WTC11 (cell line): ENCODE results near the gene RIF1. TPM values are rescaled to one million over a fixed set of nuclear protein-coding genes. Genes with fewer than 3 reads are reported as not detected.

Experiments used
- ATAC-seq: fragments of 200-7000 bp; cut with Tn5 transposase; 2 replicates; pipeline ENCODE4 v1.10.0; 2021; ENCODE audit warnings: mild to moderate bottlenecking, moderate library complexity
- Bru-seq: library from RNA; stranded (reverse); fragments of 400-500 nt; gene quantifications from one replicate; lab custom pipeline; 2021; lab: Mats Ljungman, UMichigan
- CTCF ChIA-PET: fragments of 300-600 bp; sonication (Branson Sonifier 250); formaldehyde crosslinking; loops from one replicate; lab custom pipeline; 2021; ENCODE audit warnings: antibody characterized with exemption; lab: Charles Lee
- POLR2A ChIA-PET: fragments of 350-600 bp; sonication (Branson Sonifier 250); formaldehyde crosslinking; loops from one replicate; lab custom pipeline; 2021; ENCODE audit warnings: antibody characterized with exemption; lab: Charles Lee
- DNase-seq: peaks from one replicate; pipeline ENCODE4 v3.0.0; 2021; ENCODE audit warnings: low spot score
- H3K27ac Mint-ChIP-seq: 2 replicates; pipeline ENCODE4 v1.8.0; 2021; ENCODE audit warnings: mixed read lengths
- H3K27me3 Mint-ChIP-seq: 2 replicates; pipeline ENCODE4 v1.8.0; 2021; ENCODE audit warnings: low read depth, mild to moderate bottlenecking, moderate library complexity, mixed read lengths
- H3K36me3 Mint-ChIP-seq: 2 replicates; pipeline ENCODE4 v1.8.0; 2021; ENCODE audit warnings: mixed read lengths
- H3K4me1 Mint-ChIP-seq: 2 replicates; pipeline ENCODE4 v1.8.0; 2022; ENCODE audit warnings: mixed read lengths
- H3K4me3 Mint-ChIP-seq: 2 replicates; pipeline ENCODE4 v1.8.0; 2021; ENCODE audit warnings: mild to moderate bottlenecking, moderate library complexity, mixed read lengths
- H3K9me3 Mint-ChIP-seq: 2 replicates; pipeline ENCODE4 v1.8.0; 2021; ENCODE audit warnings: mixed read lengths
- ATF1 ChIP-seq: sonication (generic); formaldehyde crosslinking; IDR thresholded peaks from 2 replicates; pipeline ENCODE4 v1.8.1; 2023; ENCODE audit warnings: mild to moderate bottlenecking, moderate library complexity, missing genetic modification reagents
- CBFB ChIP-seq: sonication (generic); formaldehyde crosslinking; IDR thresholded peaks from 2 replicates; pipeline ENCODE4 v1.8.1; 2022; ENCODE audit warnings: mild to moderate bottlenecking, low read depth, missing genetic modification reagents
- GTF2I ChIP-seq: fragments of 250-450 bp; sonication (Bioruptor Pico); conservative IDR thresholded peaks from 2 replicates; pipeline ENCODE4 v1.4.0; 2021; ENCODE audit warnings: mild to moderate bottlenecking
- HMGA2 ChIP-seq: fragments of 250-450 bp; sonication (Bioruptor Pico); IDR thresholded peaks from 2 replicates; pipeline ENCODE4 v1.4.0; 2021; ENCODE audit warnings: mild to moderate bottlenecking, moderate library complexity
- NR3C1 ChIP-seq: sonication (generic); formaldehyde crosslinking; conservative IDR thresholded peaks from 2 replicates; pipeline ENCODE4 v1.8.1; 2023; ENCODE audit warnings: low read depth, mild to moderate bottlenecking, missing genetic modification reagents
- RELA ChIP-seq: sonication (generic); formaldehyde crosslinking; IDR thresholded peaks from 2 replicates; pipeline ENCODE4 v1.8.1; 2022; ENCODE audit warnings: missing genetic modification reagents, mild to moderate bottlenecking, borderline replicate concordance
- SOX15 ChIP-seq: fragments of 250-450 bp; sonication (Bioruptor Pico); IDR thresholded peaks from 2 replicates; pipeline ENCODE4 v1.9.0; 2021; ENCODE audit warnings: mild to moderate bottlenecking
- ZNF121 ChIP-seq: sonication (generic); formaldehyde crosslinking; IDR thresholded peaks from 2 replicates; pipeline ENCODE4 v1.8.0; 2023; ENCODE audit warnings: missing genetic modification reagents
- ZNF138 ChIP-seq: sonication (generic); formaldehyde crosslinking; conservative IDR thresholded peaks from 2 replicates; pipeline ENCODE4 v1.8.1; 2022; ENCODE audit warnings: mild to moderate bottlenecking, moderate library complexity, missing genetic modification reagents
- ZNF396 ChIP-seq: fragments of 250-450 bp; sonication (Bioruptor Pico); IDR thresholded peaks from 2 replicates; pipeline ENCODE4 v1.8.0; 2021; ENCODE audit warnings: mild to moderate bottlenecking, moderate library complexity, borderline replicate concordance
- long read RNA-seq, 3 experiments: library from RNA in 1 of 3; library from capped mRNA in 1 of 3; library from polyadenylated mRNA in 1 of 3; unstranded in 2 of 3; stranded (forward) in 1 of 3; transcript quantifications; one replicate each; pipeline ENCODE4 v2.0.0, GENCODE V29; 2021
- total RNA-seq: library from RNA; stranded (reverse); gene quantifications from 3 replicates; pipeline ENCODE4 v1.2.3, GENCODE V29; 2021
- TF ChIP-seq, protein P1 (sequence below): fragments of 200-600 bp; IDR thresholded peaks from 2 replicates; pipeline ENCODE4 v1.8.0; 2022; ENCODE audit warnings: antibody characterized with exemption
- TF ChIP-seq, protein P2 (sequence below): sonication (generic); formaldehyde crosslinking; IDR thresholded peaks from 2 replicates; pipeline ENCODE4 v1.8.1; 2023; ENCODE audit warnings: mild to moderate bottlenecking, missing genetic modification reagents
- TF ChIP-seq, protein P3 (sequence below): fragments of 250-450 bp; sonication (Bioruptor Pico); IDR thresholded peaks from 2 replicates; pipeline ENCODE4 v1.9.0; 2021; ENCODE audit warnings: moderate library complexity, mild to moderate bottlenecking, inconsistent platforms, borderline replicate concordance
- TF ChIP-seq, protein P4 (sequence below): sonication (generic); formaldehyde crosslinking; IDR thresholded peaks from 2 replicates; pipeline ENCODE4 v1.8.1; 2022; ENCODE audit warnings: mild to moderate bottlenecking, missing genetic modification reagents, moderate library complexity, borderline replicate concordance
- TF ChIP-seq, protein P5 (sequence below): sonication (generic); formaldehyde crosslinking; IDR thresholded peaks from 2 replicates; pipeline ENCODE4 v1.8.0; 2022; ENCODE audit warnings: missing genetic modification reagents
- TF ChIP-seq, protein P6 (sequence below): sonication (generic); formaldehyde crosslinking; IDR thresholded peaks from 2 replicates; pipeline ENCODE4 v1.8.0; 2022; ENCODE audit warnings: mild to moderate bottlenecking, missing genetic modification reagents
- TF ChIP-seq, protein P7 (sequence below): sonication (generic); formaldehyde crosslinking; IDR thresholded peaks from 2 replicates; pipeline ENCODE4 v1.8.1; 2022; ENCODE audit warnings: low read depth, mild to moderate bottlenecking, moderate library complexity, missing genetic modification reagents, borderline replicate concordance

The RIF1 gene, protein sequence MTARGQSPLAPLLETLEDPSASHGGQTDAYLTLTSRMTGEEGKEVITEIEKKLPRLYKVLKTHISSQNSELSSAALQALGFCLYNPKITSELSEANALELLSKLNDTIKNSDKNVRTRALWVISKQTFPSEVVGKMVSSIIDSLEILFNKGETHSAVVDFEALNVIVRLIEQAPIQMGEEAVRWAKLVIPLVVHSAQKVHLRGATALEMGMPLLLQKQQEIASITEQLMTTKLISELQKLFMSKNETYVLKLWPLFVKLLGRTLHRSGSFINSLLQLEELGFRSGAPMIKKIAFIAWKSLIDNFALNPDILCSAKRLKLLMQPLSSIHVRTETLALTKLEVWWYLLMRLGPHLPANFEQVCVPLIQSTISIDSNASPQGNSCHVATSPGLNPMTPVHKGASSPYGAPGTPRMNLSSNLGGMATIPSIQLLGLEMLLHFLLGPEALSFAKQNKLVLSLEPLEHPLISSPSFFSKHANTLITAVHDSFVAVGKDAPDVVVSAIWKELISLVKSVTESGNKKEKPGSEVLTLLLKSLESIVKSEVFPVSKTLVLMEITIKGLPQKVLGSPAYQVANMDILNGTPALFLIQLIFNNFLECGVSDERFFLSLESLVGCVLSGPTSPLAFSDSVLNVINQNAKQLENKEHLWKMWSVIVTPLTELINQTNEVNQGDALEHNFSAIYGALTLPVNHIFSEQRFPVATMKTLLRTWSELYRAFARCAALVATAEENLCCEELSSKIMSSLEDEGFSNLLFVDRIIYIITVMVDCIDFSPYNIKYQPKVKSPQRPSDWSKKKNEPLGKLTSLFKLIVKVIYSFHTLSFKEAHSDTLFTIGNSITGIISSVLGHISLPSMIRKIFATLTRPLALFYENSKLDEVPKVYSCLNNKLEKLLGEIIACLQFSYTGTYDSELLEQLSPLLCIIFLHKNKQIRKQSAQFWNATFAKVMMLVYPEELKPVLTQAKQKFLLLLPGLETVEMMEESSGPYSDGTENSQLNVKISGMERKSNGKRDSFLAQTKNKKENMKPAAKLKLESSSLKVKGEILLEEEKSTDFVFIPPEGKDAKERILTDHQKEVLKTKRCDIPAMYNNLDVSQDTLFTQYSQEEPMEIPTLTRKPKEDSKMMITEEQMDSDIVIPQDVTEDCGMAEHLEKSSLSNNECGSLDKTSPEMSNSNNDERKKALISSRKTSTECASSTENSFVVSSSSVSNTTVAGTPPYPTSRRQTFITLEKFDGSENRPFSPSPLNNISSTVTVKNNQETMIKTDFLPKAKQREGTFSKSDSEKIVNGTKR (N-terminal part only)
- 73.9 to 96.9 TPM (median 82.9 TPM) in 3 replicates for total RNA-seq
- percentile 95 among the genes with signal in this experiment for Bru-seq, nascent RNA
- long read RNA-seq, experiment 1, full-length matches to known transcripts = 23 of 230 reads
- long read RNA-seq, experiment 1, partial matches to known transcripts = 133 of 230 reads
- long read RNA-seq, experiment 1, other reads (novel, unspliced or antisense) = 74 of 230 reads
- long read RNA-seq, experiment 2, partial matches to known transcripts = 33 of 83 reads
- long read RNA-seq, experiment 2, other reads (novel, unspliced or antisense) = 50 of 83 reads
- long read RNA-seq, experiment 3, partial matches to known transcripts = 3 of 5 reads
- long read RNA-seq, experiment 3, other reads (novel, unspliced or antisense) = 2 of 5 reads

DNA sequence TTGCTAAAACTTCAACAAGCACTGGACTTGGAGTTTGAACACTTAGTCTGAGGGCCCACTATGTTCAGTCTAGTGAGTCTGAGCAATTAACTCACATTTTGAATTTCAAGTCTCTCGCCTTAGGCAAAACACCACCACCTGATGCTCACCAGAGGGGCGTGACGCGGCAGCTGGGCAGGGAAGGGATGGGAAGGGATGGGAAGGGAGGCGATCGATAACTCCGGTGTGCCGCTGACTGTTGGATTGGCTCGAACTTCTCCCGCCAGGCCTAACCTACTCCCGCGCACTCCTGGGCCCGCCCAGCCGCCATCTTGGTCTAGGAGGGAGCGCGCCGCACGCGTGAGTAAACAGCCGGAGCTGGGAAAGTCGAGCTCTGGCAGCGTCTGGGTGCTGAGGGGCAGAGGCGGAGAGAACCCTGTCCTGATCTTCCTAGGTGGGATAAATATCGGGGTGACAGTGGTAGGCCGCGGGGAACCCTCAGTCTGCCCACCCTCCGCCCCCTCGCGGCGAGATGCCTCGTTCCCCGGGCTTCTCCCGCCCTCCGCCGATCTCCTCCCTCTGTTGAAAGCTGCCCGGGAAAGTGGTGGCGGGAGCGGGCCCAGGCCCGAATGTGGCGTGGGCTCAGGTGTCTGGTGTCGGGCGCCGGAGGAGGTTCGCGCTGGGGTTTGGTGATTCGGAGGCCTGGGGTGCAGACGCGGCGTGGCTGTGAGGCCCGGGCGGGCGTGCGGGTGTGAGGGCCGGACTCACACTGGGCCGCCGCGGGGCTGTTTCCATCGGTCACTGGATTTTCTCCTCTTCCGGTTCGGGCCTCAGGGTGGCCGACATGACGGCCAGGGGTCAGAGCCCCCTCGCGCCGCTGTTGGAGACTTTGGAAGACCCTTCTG is at the start of gene RIF1:
Gene RIF1 (plus strand): TSS at position 302 of the 884 bp plus-strand sequence. CDS start 522 bp downstream, at position 824.
- CTCF ChIA-PET = interaction anchor here (0.6 to 1.8 kb wide), 15 partner anchors 27 to 689 kb away, joined by 3 to 12 read pairs (median 4); no protein-coding TSS in a partner anchor
- Mint-ChIP-seq H3K27ac (peak within 1 kb of the TSS; percentile 98), H3K27me3 (no peaks in the 10 kb centered on the region; the same call in 1 of the 2 replicates), H3K4me1 (peaks cover 23% of the 10 kb centered on the region), H3K36me3 (peaks cover 37% of the 10 kb centered on the region), H3K9me3 (peaks cover 4% of the 10 kb centered on the region), H3K4me3 (peak within 1 kb of the TSS; percentile 97)
- POLR2A ChIA-PET = interaction anchor here (0.6 to 0.8 kb wide), 5 partner anchors 46 to 538 kb away, joined by 3 to 5 read pairs (median 4); partner anchors contain the start of gene RBM43
- peak; percentile 94 for ATAC-seq
- peak; percentile 95 for DNase-seq
- TF ChIP-seq, protein P1, sequence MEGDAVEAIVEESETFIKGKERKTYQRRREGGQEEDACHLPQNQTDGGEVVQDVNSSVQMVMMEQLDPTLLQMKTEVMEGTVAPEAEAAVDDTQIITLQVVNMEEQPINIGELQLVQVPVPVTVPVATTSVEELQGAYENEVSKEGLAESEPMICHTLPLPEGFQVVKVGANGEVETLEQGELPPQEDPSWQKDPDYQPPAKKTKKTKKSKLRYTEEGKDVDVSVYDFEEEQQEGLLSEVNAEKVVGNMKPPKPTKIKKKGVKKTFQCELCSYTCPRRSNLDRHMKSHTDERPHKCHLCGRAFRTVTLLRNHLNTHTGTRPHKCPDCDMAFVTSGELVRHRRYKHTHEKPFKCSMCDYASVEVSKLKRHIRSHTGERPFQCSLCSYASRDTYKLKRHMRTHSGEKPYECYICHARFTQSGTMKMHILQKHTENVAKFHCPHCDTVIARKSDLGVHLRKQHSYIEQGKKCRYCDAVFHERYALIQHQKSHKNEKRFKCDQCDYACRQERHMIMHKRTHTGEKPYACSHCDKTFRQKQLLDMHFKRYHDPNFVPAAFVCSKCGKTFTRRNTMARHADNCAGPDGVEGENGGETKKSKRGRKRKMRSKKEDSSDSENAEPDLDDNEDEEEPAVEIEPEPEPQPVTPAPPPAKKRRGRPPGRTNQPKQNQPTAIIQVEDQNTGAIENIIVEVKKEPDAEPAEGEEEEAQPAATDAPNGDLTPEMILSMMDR = no peak; the same call in 1 of the 2 replicates
- TF ChIP-seq HMGA2 (CRISPR knock-in tag) = no peak
- TF ChIP-seq ZNF396 = no peak
- TF ChIP-seq, protein P2, sequence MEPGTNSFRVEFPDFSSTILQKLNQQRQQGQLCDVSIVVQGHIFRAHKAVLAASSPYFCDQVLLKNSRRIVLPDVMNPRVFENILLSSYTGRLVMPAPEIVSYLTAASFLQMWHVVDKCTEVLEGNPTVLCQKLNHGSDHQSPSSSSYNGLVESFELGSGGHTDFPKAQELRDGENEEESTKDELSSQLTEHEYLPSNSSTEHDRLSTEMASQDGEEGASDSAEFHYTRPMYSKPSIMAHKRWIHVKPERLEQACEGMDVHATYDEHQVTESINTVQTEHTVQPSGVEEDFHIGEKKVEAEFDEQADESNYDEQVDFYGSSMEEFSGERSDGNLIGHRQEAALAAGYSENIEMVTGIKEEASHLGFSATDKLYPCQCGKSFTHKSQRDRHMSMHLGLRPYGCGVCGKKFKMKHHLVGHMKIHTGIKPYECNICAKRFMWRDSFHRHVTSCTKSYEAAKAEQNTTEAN (CRISPR knock-in tag) = no peak; the same call in 1 of the 2 replicates
- TF ChIP-seq, protein P3, sequence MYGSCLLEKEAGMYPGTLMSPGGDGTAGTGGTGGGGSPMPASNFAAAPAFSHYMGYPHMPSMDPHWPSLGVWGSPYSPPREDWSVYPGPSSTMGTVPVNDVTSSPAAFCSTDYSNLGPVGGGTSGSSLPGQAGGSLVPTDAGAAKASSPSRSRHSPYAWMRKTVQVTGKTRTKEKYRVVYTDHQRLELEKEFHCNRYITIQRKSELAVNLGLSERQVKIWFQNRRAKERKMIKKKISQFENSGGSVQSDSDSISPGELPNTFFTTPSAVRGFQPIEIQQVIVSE (CRISPR knock-in tag) = no peak
- TF ChIP-seq GTF2I (CRISPR knock-in tag) = no peak
- TF ChIP-seq, protein P4, sequence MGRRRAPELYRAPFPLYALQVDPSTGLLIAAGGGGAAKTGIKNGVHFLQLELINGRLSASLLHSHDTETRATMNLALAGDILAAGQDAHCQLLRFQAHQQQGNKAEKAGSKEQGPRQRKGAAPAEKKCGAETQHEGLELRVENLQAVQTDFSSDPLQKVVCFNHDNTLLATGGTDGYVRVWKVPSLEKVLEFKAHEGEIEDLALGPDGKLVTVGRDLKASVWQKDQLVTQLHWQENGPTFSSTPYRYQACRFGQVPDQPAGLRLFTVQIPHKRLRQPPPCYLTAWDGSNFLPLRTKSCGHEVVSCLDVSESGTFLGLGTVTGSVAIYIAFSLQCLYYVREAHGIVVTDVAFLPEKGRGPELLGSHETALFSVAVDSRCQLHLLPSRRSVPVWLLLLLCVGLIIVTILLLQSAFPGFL (CRISPR knock-in tag) = no peak
- TF ChIP-seq, protein P5, sequence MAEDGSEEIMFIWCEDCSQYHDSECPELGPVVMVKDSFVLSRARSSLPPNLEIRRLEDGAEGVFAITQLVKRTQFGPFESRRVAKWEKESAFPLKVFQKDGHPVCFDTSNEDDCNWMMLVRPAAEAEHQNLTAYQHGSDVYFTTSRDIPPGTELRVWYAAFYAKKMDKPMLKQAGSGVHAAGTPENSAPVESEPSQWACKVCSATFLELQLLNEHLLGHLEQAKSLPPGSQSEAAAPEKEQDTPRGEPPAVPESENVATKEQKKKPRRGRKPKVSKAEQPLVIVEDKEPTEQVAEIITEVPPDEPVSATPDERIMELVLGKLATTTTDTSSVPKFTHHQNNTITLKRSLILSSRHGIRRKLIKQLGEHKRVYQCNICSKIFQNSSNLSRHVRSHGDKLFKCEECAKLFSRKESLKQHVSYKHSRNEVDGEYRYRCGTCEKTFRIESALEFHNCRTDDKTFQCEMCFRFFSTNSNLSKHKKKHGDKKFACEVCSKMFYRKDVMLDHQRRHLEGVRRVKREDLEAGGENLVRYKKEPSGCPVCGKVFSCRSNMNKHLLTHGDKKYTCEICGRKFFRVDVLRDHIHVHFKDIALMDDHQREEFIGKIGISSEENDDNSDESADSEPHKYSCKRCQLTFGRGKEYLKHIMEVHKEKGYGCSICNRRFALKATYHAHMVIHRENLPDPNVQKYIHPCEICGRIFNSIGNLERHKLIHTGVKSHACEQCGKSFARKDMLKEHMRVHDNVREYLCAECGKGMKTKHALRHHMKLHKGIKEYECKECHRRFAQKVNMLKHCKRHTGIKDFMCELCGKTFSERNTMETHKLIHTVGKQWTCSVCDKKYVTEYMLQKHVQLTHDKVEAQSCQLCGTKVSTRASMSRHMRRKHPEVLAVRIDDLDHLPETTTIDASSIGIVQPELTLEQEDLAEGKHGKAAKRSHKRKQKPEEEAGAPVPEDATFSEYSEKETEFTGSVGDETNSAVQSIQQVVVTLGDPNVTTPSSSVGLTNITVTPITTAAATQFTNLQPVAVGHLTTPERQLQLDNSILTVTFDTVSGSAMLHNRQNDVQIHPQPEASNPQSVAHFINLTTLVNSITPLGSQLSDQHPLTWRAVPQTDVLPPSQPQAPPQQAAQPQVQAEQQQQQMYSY (CRISPR knock-in tag) = no peak
- TF ChIP-seq, protein P6, sequence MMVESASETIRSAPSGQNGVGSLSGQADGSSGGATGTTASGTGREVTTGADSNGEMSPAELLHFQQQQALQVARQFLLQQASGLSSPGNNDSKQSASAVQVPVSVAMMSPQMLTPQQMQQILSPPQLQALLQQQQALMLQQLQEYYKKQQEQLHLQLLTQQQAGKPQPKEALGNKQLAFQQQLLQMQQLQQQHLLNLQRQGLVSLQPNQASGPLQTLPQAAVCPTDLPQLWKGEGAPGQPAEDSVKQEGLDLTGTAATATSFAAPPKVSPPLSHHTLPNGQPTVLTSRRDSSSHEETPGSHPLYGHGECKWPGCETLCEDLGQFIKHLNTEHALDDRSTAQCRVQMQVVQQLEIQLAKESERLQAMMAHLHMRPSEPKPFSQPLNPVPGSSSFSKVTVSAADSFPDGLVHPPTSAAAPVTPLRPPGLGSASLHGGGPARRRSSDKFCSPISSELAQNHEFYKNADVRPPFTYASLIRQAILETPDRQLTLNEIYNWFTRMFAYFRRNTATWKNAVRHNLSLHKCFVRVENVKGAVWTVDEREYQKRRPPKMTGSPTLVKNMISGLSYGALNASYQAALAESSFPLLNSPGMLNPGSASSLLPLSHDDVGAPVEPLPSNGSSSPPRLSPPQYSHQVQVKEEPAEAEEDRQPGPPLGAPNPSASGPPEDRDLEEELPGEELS = peak; percentile 90
- TF ChIP-seq SOX15 = no peak
- TF ChIP-seq ZNF121 (CRISPR knock-in tag) = no peak
- TF ChIP-seq CBFB (CRISPR knock-in tag) = no peak
- no peak for TF ChIP-seq ATF1 (CRISPR knock-in tag)
- TF ChIP-seq, protein P7, sequence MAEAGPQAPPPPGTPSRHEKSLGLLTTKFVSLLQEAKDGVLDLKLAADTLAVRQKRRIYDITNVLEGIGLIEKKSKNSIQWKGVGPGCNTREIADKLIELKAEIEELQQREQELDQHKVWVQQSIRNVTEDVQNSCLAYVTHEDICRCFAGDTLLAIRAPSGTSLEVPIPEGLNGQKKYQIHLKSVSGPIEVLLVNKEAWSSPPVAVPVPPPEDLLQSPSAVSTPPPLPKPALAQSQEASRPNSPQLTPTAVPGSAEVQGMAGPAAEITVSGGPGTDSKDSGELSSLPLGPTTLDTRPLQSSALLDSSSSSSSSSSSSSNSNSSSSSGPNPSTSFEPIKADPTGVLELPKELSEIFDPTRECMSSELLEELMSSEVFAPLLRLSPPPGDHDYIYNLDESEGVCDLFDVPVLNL = peak; percentile 93
- TF ChIP-seq NR3C1 (CRISPR knock-in tag) = no peak
- no peak for TF ChIP-seq RELA (CRISPR knock-in tag)
- no peak for TF ChIP-seq ZNF138
